Mesenteric fat pad (tissue), 1 donor: ENCODE measurements around the gene KRTAP6-2. TPM values are rescaled to one million over a fixed set of nuclear protein-coding genes. Genes with fewer than 3 reads are reported as not detected.

Source experiments
- DNase-seq: peaks from one replicate; pipeline ENCODE4 v3.0.0-alpha.2; 2020; ENCODE audit warnings: low spot score
- long read RNA-seq: library from polyadenylated mRNA; unstranded; transcript quantifications from one replicate; pipeline ENCODE4 v2.0.0, GENCODE V29; 2020
- total RNA-seq: library from RNA; stranded (reverse); fragmentation: NEBNext Ultra II Directional; extraction: Animal tissue kit (Norgen Biotek cat#: 25700); gene quantifications from one replicate; pipeline ENCODE4 v1.2.1, GENCODE V29; 2021
- donor health status: DM: yes; HTN: yes; CAD: no.

Gene KRTAP6-2, protein sequence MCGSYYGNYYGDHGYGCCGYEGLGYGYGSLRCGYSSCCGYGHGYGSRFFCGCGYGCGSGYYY
- not detected for total RNA-seq
- long read RNA-seq, result 0 reads

DNA sequence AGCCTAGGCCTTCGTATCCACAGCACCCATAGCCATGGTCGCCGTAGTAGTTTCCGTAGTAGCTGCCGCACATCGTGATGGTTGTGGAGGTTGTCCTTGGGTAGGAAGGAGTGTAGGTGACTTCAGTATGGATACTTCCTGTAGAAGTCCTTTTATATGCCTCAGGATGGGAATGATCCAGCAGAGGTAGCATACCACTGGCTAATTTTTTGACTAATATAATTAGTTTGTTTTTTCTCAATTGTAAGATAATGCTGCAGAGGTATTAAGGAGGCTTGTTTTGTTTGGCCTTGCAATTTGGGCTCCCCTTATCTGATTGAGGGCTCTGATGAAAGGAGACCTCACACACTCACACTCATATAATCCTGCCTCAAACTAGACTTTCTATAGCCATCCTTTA lies at the start of gene KRTAP6-2:
TSS of gene KRTAP6-2 (minus strand) at position 101 of the 400 bp plus-strand sequence. CDS start at position 73, 28 bp downstream.
- DNase-seq, result no peak

DNA sequence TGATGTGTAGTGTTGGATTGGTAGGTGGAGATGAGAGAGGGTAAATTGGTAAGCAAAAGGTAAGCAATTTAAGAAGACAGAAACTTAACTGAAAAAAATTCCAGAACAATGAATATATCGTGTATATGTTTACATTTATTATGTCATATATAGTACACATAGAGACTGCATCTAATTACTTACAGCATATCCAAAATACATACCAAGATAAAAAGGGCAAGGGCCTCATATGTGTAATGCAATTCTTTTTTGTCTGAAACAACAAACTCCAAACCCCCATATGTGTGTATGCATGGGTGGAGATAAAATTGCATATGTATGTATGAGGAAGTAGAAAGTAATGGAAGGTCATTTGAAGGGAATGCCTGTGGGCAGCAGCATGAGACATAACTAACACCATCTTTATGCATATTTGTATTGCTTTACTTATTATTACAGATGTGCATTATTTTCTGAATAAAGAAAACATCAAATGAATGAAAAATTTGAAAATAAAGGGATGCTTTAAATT lies 48.3 kb upstream of the KRTAP6-2 start:
- no peak for DNase-seq

DNA sequence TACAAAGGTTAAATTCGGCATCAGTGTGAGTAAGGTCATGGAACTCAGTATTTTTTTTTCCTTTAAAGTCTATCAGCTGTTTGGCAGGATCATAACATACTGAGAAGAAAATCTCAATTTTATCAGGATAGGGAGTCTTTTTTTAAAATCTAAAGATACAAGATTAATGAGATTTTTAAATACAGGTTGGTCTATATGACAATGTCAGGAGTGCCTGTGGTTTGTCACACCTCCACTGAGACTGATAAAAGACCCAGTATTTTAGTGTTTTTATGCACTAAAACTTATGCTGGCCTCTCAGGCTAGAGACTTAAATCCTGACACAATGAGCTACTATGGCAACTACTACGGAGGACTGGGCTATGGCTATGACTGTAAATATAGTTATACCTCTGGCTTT lies 43.9 kb upstream of the KRTAP6-2 start, which contains the start of gene KRTAP20-3:
TSS of gene KRTAP20-3 (plus strand) at position 301 of the 400 bp plus-strand sequence.
- DNase-seq, result no peak

DNA sequence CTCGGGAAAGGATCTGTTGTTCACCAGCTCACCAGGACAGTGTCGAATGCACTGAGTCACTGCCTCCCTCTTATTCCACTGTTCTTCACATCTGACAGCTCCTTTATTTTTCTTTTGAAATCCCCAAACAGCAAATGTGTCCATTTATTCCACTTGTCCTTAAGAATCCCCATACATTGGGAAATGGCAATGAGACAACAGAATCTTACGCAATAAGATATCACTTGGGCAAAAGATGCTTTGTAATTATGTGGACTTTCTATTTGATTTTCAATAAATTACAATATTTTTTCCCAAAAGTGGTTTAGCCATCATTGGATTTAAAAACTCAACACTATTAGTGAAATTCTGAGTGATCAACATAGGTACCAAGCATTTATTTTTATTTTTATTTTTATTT lies 40.0 kb upstream of the KRTAP6-2 start:
- no peak for DNase-seq

DNA sequence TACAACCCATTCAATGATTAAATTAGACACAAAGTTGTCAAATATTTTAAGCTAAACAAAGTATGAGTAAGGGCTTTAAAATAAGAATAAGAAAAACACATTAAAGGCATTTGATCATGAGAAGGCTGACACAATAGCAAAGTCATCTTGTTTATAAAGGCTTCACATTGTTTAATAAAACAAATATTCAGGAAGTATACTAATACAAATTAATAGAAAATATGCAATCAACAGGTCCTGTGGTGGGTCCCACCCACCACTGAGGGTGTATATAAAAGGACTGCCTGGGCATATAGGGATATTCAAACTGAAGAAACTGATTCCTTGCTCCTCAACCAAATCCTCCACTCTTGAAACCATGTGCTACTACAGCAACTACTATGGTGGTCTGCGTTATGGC lies 36.2 kb upstream of the KRTAP6-2 start, which contains the start of gene KRTAP20-2:
TSS of gene KRTAP20-2 (plus strand) at position 301 of the 400 bp plus-strand sequence. CDS start at position 359, 58 bp downstream.
- DNase-seq, result no peak

DNA sequence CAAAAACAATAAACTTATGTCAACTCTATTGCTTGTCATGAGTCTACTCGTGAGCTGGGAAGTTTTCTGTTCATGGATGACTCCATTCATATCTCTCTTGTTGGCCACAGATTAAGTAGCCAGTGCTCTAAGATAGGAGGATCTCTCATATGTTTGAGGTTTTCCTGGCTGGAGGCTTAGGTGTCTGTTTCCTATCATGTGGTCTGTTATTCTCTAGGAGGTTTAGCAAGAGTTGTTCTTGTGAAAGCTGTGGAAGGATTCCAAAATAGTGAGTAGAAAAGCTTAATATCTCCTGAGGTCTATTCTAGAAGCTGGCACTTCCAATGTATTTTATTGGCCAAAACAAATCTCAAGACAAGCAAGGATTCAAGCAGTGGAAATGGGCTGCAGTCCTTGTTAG lies 30.5 kb upstream of the KRTAP6-2 start:
- no peak for DNase-seq

DNA sequence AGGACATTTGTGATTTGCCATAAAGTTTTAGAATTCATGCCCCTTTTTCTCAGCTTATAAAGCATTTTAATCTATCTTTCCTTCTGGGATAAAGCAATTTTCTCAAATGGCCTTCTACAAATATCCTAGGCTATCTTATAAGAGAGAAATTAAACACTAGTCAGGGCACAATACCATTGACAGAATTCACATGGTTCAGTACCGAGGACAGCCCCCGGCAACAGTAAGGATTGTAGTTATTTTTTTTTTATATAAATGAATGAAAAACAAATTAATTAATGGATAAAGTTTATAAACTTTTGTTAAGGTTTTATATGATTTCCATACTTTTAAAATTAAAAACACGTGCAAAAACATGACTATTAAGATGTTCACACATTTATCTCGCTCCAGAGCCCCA lies 29.4 kb upstream of the KRTAP6-2 start:
- DNase-seq, result no peak

DNA sequence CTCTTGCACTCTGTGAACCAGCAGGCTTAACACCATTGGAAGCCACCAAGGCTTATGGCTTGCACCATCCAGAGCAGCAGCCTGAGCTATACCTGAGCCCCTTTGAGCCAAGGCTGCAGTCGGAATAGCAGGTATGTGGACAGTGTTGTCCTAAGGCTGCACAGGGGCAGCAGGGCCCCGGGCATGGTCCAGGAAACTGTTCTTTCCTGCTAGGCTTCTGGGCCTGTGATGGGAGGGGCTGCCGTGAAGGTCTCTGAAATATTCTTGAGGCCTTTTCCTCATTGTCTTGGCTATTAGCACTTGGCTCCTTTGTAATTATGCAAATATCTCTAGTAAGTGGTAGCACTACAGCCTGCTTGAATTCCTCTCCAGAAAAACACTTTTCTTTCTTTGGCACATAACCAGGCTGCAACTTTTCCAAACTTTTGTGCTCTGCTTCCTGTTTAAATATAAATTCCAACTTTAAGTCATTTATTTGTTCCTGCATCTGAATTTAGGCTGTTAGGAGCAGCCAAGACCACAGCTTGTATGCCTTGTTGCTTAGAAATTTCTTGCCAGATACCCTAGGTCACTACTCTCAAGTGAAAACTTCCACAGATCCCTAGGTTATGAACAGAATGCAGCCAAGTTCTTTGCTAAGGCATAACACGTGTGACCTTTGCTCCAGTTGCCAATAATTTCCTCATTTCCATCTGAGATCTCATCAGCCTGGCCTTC lies 26.9 kb upstream of the KRTAP6-2 start:
- DNase-seq, result no peak

DNA sequence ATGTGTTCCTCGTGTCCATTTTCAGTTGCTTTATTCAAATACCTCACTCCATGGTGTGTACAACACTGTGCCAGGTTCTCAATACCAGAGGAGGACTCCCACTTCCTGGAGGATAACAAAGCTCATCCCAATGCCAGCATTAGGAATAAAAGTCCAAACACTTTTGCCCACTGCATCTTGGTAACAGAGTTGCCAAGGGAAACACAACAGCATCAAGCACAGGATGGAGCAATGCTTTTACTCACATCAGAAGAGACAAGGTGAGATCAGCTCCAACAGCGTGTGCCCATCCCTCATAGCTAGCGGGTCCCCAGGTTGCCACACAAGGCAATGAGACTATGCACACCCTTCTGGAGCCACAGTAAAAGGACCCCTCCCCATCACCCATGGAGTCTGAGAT lies 24.7 kb upstream of the KRTAP6-2 start:
- no peak for DNase-seq

DNA sequence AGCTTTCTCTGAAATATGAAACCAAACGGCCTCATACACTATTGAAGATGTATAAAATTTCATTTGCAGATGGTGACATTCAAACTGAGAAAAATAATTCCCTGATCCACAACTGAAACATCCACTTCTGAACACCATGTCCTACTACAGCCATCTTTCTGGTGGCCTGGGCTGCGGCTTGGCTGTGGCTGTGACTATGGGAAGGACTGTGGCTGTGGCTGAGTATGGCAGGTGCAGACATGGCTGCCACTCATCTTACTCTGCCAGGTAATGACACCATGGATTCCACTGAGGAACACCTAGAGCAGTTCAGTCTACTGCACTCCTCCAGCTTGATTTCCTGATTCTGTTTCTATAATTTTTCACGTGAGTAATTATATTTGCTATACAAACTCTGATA lies 21.8 kb upstream of the KRTAP6-2 start, which contains the start of gene KRTAP20-4:
TSS of gene KRTAP20-4 (plus strand) at position 106 of the 400 bp plus-strand sequence.
- DNase-seq, result no peak

DNA sequence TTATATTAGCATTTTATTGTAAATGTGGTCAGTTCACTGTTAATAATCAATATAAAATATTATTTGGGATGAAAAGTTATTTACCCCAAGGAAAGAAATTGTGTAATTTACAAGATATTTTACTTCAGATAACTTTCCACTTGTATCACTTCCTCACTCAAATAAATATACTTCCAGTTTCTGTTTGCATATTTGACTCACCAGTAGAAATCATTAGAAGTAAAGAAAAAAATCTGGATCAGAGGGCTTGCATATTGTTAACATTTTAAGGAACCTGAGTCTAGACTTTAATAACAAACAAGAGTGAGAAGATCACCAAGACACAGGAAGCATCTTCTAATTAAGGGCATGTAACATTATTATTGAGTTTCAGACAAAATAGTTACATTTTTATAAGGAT lies 21.4 kb upstream of the KRTAP6-2 start:
- no peak for DNase-seq

DNA sequence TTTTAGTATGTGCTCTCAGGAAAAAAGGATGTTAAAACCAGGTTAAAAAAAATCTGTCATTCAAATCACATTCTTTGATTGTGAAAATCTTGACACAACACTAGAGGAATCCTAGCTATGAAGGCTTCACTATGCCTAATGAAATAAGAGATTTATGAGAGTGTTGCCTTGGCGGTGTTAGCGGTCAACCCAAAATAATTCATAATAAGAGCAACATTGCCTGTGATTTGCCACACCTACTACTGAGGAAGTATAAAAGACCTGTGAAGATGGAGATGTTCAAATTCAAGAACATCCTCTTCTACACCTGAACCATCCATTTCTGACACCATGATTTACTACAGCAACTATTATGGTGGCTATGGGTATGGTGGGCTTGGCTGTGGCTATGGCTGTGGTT lies 17.4 kb upstream of the KRTAP6-2 start, which contains the start of gene KRTAP20-1:
TSS of gene KRTAP20-1 (plus strand) at position 301 of the 400 bp plus-strand sequence. CDS start at position 331, 30 bp downstream.
- no peak for DNase-seq

DNA sequence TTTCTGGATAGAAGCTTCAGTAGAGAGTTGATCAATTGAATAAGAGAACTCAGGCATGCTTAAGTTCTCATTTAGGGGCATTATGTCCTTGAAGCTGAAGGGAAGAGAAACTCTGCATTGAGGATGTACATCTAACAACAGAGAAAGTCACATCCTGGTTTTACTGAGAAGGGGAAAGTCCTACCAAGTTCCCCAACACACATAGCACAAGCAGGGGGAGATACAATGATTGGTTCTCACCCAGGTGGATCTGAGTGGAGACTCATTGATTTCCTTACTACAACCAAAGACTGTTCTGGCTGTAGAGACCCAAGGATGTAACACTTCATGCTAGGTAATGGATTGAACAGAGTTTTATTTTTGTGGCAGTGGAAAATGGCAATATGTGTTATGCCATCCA lies 16.5 kb upstream of the KRTAP6-2 start:
- no peak for DNase-seq

DNA sequence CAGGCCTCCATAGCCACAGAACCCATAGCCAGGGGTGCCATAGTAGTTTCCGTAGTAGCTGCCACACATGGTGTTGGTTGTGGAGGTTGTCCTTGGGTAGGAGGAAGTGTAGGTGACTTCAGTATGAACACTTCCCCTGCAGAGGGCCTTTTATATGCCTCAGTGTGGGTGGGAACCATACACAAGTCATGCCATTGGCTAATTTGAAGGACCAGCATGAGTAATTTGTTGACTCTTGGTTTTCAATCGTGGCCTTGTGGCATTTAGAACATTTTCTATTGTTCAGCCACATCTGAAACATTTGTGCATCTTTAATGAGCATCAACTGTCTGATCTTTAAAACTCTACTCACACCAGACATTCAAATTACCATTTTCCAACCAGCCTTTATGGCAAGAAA lies 15.1 kb upstream of the KRTAP6-2 start, which contains the start of gene KRTAP6-1:
TSS of gene KRTAP6-1 (minus strand) at position 95 of the 400 bp plus-strand sequence. CDS start at position 69, 26 bp downstream.
- DNase-seq, result no peak

DNA sequence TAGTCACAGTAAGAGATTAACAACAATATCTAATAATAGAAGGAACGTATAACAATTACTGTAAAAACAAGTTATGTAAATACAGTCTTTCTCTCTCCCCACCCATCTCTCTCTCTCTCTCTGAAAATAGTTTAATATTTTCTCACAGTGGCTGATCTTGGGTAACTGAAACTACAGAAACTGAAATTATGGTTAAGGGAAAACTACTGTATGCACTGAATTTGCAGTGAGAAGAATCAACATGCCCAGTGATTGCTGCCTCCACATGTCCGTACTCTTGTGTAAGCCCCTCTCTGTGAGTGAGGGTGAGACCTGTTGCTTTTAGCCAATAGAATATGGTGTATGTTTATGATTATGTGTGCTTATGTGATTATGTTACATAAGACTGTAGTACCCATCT lies 13.4 kb upstream of the KRTAP6-2 start:
- no peak for DNase-seq

DNA sequence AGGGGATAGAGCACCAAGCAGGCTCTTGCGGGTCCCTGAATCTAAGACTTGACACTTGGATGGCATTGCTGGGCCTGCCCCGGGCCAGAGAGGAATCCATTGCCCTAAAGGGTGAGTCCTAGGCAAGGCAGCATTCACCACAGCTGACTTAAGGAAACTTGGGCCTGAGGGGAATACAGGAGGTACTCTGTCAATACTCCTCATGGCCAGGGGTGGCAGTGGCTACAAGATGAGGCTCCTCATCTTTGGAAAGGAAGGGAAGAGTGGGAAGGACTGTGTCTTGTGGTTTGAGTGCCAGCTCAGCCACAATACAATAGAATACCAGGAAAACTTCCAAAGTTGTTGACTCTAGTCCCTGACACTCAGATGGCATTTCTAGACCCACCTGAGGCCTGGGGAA lies 7.3 kb upstream of the KRTAP6-2 start:
- DNase-seq, result no peak

DNA sequence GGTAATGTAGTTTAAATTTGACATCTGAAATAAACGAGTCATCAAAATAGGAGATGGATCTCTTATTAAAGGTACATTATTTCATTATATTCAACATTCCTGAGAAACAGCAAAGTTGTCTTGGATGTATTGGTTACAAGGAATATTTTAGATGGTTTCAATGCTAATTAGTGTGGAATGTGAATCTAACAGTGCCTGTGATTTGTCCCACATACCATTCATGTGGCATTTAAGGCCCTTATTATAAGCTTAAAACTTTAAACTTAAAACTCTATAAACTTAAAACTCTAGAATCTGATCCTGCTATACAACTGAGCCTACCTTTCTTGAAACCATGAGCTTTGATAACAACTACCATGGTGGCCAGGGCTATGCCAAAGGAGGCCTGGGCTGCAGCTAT lies 2.1 kb upstream of the KRTAP6-2 start, which contains the start of gene KRTAP22-1:
TSS of gene KRTAP22-1 (plus strand) at position 301 of the 400 bp plus-strand sequence.
- DNase-seq, result no peak

DNA sequence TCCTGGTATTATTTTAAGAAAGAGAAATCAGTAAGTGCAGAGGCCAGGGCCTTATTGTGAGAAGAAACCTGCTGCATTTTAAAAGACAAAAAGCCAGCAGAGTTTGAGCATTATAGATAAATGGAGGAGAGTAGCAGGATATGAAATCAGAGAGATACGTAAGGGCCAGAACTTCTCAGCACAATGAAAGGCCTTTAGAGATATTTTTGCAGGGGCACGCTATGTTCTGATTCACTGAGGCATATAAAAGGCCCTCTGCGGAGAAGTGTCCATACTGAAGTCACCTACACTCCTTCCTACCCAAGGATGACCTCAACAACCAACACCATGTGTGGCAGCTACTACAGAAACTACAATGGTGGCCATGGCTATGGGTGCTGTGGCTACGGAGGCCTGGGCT lies 6.6 kb downstream of the KRTAP6-2 start, which contains the start of gene KRTAP6-3:
TSS of gene KRTAP6-3 (plus strand) at position 301 of the 400 bp plus-strand sequence. CDS start at position 307, 6 bp downstream.
- DNase-seq, result no peak

DNA sequence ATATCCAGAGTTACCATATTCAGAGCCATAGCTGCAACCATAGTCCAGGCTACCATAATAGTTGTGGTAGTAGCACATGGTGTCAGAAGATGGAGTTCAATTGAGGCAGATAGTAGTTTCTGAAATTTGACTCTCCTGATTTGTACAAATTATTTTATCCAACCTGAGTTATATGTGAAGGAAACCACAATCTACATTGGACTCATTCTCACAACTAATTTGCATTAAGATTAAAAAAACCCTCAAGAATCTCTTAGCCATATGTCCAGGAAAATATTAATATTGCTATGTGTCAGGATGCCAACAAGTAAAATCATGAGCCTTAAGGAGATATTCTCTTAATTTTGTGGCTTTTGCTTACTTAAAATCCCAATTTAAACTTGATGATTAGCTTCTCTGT lies 8.4 kb downstream of the KRTAP6-2 start, which contains the start of gene KRTAP22-2:
TSS of gene KRTAP22-2 (minus strand) at position 101 of the 400 bp plus-strand sequence.
- DNase-seq, result no peak

DNA sequence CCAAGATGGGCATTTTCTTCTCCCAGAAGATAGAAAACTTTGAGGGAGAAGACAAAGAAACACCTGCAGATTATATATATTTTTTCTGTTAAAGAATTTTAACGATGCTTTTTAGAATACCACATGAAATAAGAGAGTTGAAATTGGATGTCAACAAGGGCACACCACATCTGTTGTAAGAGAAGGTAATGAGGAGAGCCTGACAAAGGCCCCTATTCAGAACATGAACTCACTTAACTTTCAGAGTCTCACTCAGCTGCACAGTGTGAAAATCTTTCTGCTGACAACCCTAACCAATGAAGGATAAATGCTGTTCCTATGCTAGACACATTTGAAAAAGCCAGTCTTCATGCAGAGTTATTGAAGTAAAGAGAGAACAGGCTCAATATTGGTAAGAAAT lies 15.8 kb downstream of the KRTAP6-2 start:
- DNase-seq, result no peak

DNA sequence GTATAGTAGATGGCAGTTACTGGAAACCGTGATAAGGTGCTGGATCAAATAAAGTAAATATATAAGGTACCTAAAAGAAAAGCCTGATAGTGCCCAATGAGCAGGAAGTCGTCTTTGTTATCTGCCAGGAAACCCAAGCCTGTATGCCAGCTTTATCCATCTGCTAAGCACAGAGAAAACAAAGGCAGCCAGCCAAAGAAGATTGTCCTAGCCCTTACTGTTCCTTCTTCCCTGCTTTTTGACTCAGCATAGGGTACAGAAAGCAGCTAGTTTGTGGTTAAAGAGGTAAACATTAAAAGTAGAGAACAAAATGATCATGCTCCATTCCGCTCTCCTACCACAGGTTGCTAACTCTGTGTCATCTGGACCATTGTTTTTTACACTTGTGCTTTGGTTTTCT lies 18.6 kb downstream of the KRTAP6-2 start:
- DNase-seq, result no peak

DNA sequence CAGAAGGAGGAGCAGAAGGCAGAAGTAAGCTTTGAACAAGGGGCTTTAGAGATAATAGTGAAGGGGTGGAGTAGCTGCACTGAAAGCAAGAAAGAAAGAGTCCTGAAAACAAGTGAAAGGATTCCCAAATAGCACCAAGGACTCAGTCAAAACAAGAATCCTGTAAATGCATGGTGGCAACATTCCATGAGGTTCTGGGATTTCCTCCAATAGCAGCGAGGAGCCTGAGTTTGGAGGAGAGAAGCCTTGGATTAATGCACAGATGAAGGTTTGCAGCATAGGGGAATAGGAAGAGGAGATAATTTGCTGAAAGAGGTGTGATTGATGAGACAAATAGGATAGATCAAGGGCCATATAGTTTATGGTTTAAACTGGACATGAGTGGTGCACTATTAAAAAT lies 19.4 kb downstream of the KRTAP6-2 start:
- DNase-seq, result no peak
